Glutamatergic neuron (in vitro differentiated cells): ENCODE data around the gene DEPDC7. TPM values are rescaled to one million over a fixed set of nuclear protein-coding genes. Genes with fewer than 3 reads are reported as not detected.
A peak's percentile ranks its signal among the peaks of the same experiment; 100 is the strongest.
"Not testable (repeated sequence)": the region's sequence is repeated elsewhere in the genome, so short reads cannot be mapped to it uniquely, and the experiment has no call there.

Source experiments
- DNase-seq: peaks from one replicate; pipeline ENCODE4 v3.0.0; 2022
- H3K27ac Mint-ChIP-seq: one replicate; pipeline ENCODE4 v1.8.0; 2020; ENCODE audit warnings: mild to moderate bottlenecking, mixed read lengths, inconsistent platforms; ENCODE audit not compliant: unreplicated experiment
- H3K27me3 Mint-ChIP-seq: one replicate; pipeline ENCODE4 v1.8.0; 2020; ENCODE audit warnings: mild to moderate bottlenecking, moderate library complexity, mixed read lengths, inconsistent platforms; ENCODE audit not compliant: unreplicated experiment
- H3K36me3 Mint-ChIP-seq: one replicate; pipeline ENCODE4 v1.8.0; 2020; ENCODE audit warnings: mild to moderate bottlenecking, mixed read lengths, inconsistent platforms; ENCODE audit not compliant: unreplicated experiment
- H3K4me1 Mint-ChIP-seq: one replicate; pipeline ENCODE4 v1.8.0; 2020; ENCODE audit warnings: mild to moderate bottlenecking, low read depth, mixed read lengths, inconsistent platforms; ENCODE audit not compliant: unreplicated experiment
- H3K4me3 Mint-ChIP-seq: one replicate; pipeline ENCODE4 v1.8.0; 2020; ENCODE audit warnings: mild to moderate bottlenecking, mixed read lengths, inconsistent platforms; ENCODE audit not compliant: unreplicated experiment
- H3K9me3 Mint-ChIP-seq: one replicate; pipeline ENCODE4 v1.8.0; 2020; ENCODE audit warnings: mild to moderate bottlenecking, moderate library complexity, mixed read lengths, inconsistent platforms; ENCODE audit not compliant: unreplicated experiment
- long read RNA-seq: library from polyadenylated mRNA; unstranded; transcript quantifications from one replicate; pipeline ENCODE4 v2.0.0, GENCODE V29; 2020; ENCODE audit not compliant: unreplicated experiment
- total RNA-seq: library from RNA; stranded (reverse); fragmentation: NEBNext Ultra II Directional; extraction: Animal tissue kit (Norgen Biotek cat#: 25700); gene quantifications from one replicate; pipeline ENCODE4 v1.2.1, GENCODE V29; 2021; ENCODE audit not compliant: unreplicated experiment
- TF ChIP-seq, protein P1 (sequence below): fragments of 200-600 bp; sonication (generic); IDR thresholded peaks from one replicate; pipeline ENCODE4 v1.5.0; 2021; ENCODE audit not compliant: partially characterized antibody, unreplicated experiment

The DEPDC7 gene
- 28.7 TPM for total RNA-seq
- long read RNA-seq, transcript DEPDC7-201 (9 exons, 1,755 nt) = major isoform, 10 of 12 reads
- long read RNA-seq, partial matches to known transcripts = 0 of 12 reads
- long read RNA-seq, other reads (novel, unspliced or antisense) = 2 of 12 reads

DNA sequence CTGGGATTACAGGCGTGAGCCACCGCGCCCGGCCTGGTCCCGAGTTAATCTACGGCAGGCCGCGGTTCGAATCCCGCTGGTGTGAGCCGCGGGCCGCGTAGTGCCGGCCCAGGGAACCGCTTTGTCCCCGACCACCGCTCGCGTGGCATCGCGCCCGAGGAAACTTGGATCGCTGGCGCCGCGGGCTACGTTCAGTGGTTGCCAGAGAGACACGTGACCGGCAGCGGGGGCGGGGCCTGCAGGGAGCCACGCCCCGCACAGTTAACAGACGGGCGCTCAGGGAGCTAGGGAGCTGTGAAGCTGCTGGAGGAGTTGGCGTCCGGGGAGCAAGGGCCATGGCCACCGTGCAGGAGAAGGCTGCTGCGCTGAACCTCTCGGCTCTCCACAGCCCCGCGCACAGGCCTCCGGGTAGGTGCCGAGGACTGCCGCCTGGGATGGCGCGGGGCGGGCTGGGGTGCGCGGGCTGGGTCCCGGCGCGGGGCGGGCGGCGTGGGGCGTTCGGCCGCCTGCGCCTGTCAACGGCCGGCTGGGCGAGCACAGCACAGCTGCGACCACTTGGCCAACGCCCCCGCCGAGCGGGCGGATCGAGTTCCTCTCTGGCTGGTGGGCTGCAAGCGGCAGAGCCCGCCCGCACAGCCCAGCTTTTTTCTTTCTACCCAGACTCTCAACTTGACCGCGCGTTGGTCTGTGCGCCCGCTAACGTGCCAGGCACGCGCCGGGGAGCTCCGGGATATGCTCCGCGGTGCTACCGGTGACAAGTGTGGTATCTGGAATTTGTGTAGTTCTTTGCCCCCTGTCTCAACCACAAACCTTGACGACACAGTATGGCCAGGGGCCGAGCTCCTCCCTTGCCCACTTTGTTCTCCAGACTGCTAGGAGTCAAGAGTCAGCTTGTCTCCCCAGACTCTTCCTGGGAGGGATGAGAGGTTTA lies at the start of gene DEPDC7:
Gene DEPDC7 (plus strand): TSS at position 258 of the 931 bp plus-strand sequence. CDS start 78 bp downstream, at position 336.
- H3K4me1 Mint-ChIP-seq = peaks cover 10% of the 10 kb centered on the region
- peaks cover 13% of the 10 kb centered on the region for H3K9me3 Mint-ChIP-seq
- H3K27ac Mint-ChIP-seq = peak within 1 kb of the TSS; percentile 92
- no peaks in the 10 kb centered on the region for H3K36me3 Mint-ChIP-seq
- peak within 1 kb of the TSS; percentile 97 for H3K4me3 Mint-ChIP-seq
- TF ChIP-seq, protein P1, sequence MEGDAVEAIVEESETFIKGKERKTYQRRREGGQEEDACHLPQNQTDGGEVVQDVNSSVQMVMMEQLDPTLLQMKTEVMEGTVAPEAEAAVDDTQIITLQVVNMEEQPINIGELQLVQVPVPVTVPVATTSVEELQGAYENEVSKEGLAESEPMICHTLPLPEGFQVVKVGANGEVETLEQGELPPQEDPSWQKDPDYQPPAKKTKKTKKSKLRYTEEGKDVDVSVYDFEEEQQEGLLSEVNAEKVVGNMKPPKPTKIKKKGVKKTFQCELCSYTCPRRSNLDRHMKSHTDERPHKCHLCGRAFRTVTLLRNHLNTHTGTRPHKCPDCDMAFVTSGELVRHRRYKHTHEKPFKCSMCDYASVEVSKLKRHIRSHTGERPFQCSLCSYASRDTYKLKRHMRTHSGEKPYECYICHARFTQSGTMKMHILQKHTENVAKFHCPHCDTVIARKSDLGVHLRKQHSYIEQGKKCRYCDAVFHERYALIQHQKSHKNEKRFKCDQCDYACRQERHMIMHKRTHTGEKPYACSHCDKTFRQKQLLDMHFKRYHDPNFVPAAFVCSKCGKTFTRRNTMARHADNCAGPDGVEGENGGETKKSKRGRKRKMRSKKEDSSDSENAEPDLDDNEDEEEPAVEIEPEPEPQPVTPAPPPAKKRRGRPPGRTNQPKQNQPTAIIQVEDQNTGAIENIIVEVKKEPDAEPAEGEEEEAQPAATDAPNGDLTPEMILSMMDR = no peak
- peaks cover 6% of the 10 kb centered on the region for H3K27me3 Mint-ChIP-seq
- DNase-seq = peak; percentile 95

DNA sequence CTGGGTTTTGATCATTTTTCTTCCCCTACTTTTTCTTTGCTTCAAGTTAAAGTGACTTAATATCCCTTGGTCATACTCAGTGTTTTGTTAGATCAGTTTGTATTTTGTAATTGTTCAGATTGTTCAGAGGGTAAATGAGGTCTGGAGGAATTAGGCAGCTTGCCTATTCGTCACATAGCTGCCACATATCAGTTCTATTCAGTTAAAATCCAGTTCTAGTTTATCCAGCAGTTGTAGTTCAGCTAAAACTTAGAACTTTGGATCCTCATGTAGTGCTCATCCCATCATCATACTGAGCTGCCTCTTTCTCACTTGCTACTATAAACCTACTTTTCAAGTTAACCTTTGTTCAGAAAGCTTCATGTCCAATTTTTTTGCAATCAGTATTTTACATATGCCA lies 47.1 kb upstream of the DEPDC7 start:
- TF ChIP-seq, protein P1 = no peak
- no peaks in the 10 kb centered on the region for H3K4me1 Mint-ChIP-seq
- DNase-seq = no peak
- no peak overlapping the region for H3K27ac Mint-ChIP-seq
- no peak overlapping the region for H3K4me3 Mint-ChIP-seq
- H3K27me3 Mint-ChIP-seq = no peaks in the 10 kb centered on the region
- H3K36me3 Mint-ChIP-seq = no peaks in the 10 kb centered on the region
- H3K9me3 Mint-ChIP-seq = peaks cover 3% of the 10 kb centered on the region

DNA sequence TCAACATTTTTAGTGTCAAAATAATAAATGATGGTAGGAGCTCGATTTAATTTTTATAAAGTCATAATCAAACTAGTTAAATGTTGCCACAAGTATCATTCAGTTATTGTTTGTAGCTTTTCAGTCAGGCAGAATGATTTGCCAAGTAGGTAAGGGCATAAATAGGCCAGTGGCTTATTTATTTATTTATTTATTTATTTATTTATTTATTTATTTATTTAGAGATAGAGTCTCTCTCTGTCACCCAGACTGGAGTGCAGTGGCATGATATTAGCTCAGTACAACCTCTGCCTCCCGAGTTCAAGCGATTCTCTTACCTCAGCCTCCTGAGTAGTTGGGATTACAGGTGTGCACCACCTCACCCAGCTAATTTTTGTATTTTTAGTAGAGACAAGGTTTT lies 43.4 kb upstream of the DEPDC7 start:
- not testable (repeated sequence) for H3K4me1 Mint-ChIP-seq, H3K9me3 Mint-ChIP-seq, H3K27me3 Mint-ChIP-seq, H3K27ac Mint-ChIP-seq, H3K4me3 Mint-ChIP-seq, H3K36me3 Mint-ChIP-seq, DNase-seq

DNA sequence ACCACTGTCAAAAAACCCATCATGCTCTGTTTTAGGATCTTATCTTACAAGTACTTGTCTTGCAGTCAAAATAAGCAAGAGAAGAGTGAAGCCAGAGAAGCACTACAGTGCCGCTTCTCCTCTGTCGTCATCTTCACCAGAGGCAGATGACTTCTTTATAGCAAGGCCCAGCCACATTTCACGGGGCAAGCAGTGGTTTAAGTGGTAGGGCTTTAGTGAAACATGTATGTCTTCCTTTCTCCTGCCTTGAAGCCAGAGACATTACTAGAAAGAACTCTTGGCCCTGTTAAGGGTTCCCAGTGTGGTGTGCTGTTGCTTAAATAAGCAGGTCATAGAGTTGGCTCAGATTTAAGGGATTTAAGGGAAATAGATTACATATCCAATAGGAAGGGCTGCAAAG lies 42.9 kb upstream of the DEPDC7 start:
- DNase-seq = no peak
- peaks cover 2% of the 10 kb centered on the region for H3K9me3 Mint-ChIP-seq
- TF ChIP-seq, protein P1 = no peak
- H3K36me3 Mint-ChIP-seq = no peaks in the 10 kb centered on the region
- H3K4me1 Mint-ChIP-seq = no peaks in the 10 kb centered on the region
- H3K4me3 Mint-ChIP-seq = no peak overlapping the region
- H3K27ac Mint-ChIP-seq = no peak overlapping the region
- no peaks in the 10 kb centered on the region for H3K27me3 Mint-ChIP-seq

DNA sequence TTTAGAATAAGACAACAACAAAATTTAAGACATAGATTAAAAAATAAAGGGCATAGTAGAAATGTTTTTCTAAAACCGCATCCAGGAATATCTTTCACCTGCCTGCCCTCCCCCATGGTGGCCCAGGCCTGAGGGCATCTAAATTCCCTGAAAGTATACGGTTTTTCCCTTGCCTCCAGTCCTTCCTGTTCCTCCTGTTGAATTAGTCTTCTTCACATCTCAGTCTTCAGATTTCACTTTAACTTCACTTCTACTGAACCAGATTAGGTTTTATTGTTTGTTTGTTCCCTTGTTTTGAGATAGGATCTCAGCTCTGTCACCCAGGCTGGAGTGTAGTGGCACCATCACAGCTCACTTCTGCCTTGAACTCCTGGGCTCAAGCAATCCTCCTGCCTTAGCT lies 33.1 kb upstream of the DEPDC7 start:
- no peak for DNase-seq
- H3K9me3 Mint-ChIP-seq = no peaks in the 10 kb centered on the region
- TF ChIP-seq, protein P1 = no peak
- H3K27ac Mint-ChIP-seq = no peak overlapping the region
- H3K36me3 Mint-ChIP-seq = no peaks in the 10 kb centered on the region
- no peak overlapping the region for H3K4me3 Mint-ChIP-seq
- H3K4me1 Mint-ChIP-seq = no peaks in the 10 kb centered on the region
- H3K27me3 Mint-ChIP-seq = peaks cover 2% of the 10 kb centered on the region
